ENCODE data around the gene EXOC6B.
"Not testable (repeated sequence)": the region's sequence is repeated elsewhere in the genome, so short reads cannot be mapped to it uniquely, and the experiment has no call there.

The EXOC6B gene

DNA sequence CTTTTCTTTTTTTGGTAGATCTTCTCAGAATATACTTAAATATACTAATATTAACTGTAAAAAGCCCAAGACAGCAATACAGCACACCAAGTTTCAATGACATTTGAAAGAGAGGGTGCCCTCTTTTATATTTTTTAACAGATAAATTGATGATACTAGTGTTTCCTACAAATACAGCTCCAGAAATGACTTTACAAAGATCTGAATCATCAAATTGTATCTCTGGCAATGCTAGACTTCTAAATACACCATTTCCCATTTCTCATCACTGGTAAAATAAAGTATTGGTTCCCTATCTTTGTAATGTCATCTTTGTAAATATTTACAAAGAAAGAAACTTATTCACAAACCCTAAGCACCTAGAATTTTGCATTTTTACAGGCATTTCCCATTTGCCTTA is 281.3 kb downstream of the EXOC6B start:
- DNase-seq (ENCODE audit: low read depth), result no peak

- DNase-seq (ENCODE audit: low read depth), result no peak
Observed at GRCh38 chr2:72543497-72544216, 282.2 kb downstream of the EXOC6B start.

DNA sequence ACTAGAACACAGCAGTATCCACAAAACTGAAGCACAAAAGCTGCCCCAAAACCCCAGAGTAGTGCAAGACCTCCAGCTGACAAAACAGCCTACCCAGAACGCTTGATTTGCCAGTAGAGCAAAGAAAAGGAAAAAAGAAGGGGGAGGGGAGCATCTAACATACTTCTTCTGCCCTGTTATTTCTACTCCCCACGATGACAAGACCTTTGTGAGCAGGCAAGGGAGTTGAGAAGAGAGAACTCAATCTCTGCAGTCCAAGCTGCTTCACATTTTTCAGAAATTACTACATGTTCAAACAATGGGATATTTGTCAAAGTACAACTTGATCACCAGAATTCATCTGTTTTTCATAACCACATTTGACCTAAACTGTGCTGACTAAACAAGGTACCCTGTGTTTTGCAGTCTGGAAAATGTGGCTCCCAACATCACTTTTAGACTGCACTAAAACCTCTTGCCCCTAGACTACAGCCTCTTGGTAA is 286.7 kb downstream of the EXOC6B start:
- DNase-seq (ENCODE audit: low read depth), result no peak

DNA sequence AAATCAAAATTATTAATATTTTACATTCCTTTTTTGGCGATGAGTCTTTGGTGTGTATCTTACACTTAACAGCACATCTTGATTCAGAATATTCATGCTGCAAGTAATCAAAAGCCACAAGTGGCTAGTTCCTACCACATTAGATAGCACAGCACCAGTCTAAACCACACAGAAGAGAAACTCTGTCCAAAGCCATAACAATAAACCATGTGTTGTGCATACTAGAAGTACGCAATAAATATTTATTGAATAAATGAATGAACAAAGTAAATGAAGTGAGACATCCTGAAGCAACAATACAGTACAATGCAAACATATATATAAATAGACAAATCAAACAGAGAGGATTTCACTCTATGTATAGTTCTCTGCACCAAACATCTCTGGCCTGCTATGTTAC is 287.3 kb downstream of the EXOC6B start:
- no peak for DNase-seq (ENCODE audit: low read depth)

DNA sequence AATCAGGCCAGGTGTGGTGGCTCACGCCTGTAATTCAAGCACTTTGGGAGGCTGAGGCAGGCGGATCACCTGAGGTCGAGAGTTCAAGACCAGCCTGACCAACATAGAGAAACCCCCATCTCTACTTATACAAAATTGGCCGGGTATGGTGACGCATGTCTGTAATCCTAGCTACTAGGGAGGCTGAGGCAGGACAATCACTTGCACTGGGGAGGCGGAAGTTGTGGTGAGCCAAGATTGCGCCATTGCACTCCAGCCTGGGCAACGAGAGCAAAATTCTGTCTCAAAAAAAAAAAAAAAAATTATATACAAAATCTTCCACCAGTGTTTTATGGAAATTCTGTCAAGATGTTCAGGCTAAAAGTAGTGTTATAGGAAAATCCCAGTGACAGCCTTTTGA is 290.2 kb downstream of the EXOC6B start:
- not testable (repeated sequence) for DNase-seq (ENCODE audit: low read depth)

DNA sequence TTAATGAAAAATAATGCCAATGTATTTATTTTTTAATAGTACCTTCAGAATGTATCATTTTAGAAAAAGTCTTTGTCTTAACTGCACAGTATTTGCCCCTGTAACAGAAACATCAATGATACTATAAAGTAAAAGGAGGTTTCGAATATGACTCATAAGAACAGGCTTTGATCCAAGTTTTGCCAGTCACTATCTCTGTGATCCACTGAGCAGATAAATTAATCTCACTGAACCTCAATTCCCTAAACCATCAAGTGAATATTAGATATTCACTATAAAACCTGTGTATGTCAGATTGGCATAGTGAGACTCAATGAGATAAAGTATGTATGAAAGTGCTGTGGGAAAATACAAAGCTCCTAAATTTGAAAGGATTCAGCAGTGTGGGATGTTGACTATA is 292.1 kb downstream of the EXOC6B start:
- DNase-seq (ENCODE audit: low read depth), result no peak

DNA sequence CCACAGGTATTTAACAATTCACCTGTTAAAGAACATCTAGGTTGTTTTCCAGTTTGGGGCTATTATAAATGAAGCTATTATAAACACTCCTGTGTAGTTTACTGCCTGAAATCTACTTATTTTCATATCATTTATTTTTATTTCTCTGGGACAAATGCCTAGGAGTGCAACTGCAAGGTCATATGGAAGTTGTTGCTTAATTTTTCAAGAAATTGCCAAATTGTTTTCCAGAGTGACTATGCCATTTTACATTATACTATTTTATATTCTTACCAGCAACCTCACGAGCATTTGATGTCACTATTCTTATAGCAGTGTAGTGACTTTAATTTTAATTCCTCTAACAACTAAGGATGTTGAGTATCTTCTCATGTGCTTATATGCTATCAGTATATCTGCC is 298.4 kb downstream of the EXOC6B start:
- no peak for DNase-seq (ENCODE audit: low read depth)

DNA sequence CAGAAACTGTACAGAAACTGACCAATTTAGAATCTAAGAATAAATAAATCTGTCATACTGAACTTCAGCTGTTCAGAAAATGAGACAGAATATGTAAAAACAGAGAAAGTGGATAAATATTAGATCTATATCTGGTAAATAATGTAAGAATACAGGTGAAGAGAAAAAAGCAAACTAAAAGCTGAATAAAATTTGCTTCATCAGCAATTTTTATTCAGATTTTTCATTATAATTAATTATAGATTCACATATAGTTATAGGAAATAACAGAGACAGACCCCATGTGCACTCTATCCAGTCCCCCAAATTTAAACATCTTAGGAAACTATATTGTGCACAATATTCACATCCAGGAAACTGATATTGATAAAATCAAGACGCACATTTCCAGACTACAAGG is 299.2 kb downstream of the EXOC6B start:
- no peak for DNase-seq (ENCODE audit: low read depth)

- no peak for DNase-seq (ENCODE audit: low read depth)
Observed at GRCh38 chr2:72524071-72524470, 301.8 kb downstream of the EXOC6B start.

- DNase-seq (ENCODE audit: low read depth), result no peak
Observed at GRCh38 chr2:72515696-72516095, 310.1 kb downstream of the EXOC6B start.

DNA sequence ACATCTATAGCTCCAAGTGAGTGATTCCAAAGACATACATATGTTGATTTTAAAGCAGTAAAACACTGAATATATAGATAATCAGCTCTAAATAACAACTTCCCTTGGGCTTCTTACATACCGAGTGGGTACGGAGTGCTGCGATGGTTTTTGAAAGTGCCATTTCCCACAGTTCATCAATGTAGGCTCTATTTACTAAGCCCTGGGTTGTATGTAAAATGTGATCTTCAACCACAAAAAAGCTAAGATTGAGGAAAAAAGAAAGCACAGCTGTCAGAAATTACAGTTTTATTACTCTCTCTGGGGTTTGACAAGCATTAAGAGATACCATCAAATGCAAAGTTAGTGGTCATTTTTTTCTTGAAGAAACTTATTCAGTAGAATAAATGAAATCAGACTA is 312.8 kb downstream of the EXOC6B start:
- DNase-seq (ENCODE audit: low read depth), result no peak

GRCh38 chr2:72512376-72512775 is 313.5 kb downstream of the EXOC6B start:
- no peak for DNase-seq (ENCODE audit: low read depth)

- no peak for DNase-seq (ENCODE audit: low read depth)
Observed at GRCh38 chr2:72511906-72512305, 313.9 kb downstream of the EXOC6B start.

- DNase-seq (ENCODE audit: low read depth), result no peak
Observed at GRCh38 chr2:72497763-72498162, 328.1 kb downstream of the EXOC6B start.

DNA sequence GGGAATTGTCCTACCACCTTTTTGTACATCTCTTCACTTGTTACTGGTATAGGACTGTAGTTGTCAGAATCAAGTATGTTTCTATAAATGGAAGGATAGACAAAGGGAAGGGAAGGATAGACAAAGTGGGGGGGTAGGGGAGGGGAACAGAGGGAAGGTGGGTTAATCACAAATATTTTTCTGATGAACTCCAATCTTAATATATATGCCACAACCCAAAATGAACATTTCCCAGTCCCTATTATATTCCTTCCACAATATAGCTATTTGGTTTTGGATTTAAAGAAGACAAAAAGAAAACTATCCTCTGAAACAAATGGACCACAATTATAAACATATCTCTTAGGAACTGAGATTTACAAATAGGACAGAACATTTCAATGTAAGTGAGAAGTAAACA is 329.4 kb downstream of the EXOC6B start:
- DNase-seq (ENCODE audit: low read depth), result no peak

DNA sequence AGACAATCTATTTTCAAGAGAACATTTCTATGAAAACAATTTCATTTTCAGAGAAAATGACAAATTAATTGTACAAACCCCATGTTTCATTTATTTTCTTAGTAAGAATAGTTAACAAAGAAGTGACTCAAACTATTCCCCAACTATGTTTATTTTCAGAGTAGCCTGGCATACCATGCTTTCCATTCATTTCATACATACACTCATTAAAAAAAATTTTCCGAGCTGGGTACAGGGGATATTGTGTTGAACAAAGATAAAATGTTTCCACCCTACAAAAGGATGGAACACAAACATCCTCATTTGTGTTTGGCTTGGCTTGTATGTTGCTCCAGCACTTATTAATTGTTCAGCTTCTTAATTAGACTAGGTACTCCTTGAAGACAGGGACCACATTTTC is 331.4 kb downstream of the EXOC6B start:
- no peak for DNase-seq (ENCODE audit: low read depth)

DNA sequence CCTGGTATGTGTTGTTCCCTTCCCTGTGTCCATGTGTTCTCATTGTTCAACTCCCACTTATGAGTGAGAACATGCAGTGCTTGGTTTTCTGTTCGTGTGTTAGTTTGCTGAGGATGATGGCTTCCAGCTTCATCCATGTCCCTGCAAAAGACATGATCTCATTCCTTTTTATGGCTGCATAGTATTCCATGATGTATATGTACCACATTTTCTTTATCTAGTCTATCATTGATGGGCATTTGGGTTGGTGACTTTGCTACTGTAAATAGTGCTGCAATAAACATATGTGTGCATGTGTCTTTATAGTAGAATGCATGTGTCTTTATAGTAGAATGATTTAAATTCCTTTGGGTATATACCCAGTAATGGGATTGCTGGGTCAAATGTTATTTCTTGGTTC is 341.2 kb downstream of the EXOC6B start:
- DNase-seq (ENCODE audit: low read depth), result not testable (repeated sequence)

DNA sequence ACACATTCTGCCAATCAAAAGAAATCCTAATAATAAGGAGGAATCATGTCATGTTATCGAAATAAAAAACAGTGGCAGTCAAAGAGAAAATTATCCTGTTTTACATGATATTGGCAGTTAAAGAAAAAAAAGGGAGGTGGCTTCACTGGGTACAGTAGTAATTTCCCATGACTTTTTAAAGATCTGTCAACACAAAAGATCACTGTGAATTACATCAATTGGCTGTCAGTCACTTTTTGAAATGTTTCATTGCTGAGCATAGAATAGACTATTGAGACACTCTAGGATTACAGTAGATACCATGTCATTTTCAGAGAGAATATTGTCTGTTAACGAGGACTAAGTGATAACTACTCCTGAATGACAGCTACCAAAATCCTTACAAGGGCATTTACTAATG is 342.5 kb downstream of the EXOC6B start:
- DNase-seq (ENCODE audit: low read depth), result no peak

DNA sequence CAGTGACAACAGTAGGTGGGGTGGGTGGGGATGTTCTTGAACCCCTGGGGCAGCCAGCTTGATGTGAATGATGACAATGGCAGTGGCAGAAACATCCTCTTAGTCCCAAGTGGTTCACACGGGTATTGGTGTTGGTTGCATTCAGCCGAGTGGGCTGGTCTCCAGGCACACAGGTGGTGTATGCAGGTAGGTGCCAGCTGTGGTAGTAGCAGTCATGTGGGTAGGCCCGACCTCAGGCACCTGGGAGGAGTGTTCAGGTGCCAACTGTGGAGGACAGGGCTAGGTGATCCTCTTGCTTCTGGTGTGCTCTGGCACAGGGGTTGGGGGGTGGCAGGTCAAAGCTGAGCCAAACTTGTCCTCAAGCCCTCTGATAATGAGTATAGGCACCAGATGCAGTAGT is 350.6 kb downstream of the EXOC6B start:
- no peak for DNase-seq (ENCODE audit: low read depth)

DNA sequence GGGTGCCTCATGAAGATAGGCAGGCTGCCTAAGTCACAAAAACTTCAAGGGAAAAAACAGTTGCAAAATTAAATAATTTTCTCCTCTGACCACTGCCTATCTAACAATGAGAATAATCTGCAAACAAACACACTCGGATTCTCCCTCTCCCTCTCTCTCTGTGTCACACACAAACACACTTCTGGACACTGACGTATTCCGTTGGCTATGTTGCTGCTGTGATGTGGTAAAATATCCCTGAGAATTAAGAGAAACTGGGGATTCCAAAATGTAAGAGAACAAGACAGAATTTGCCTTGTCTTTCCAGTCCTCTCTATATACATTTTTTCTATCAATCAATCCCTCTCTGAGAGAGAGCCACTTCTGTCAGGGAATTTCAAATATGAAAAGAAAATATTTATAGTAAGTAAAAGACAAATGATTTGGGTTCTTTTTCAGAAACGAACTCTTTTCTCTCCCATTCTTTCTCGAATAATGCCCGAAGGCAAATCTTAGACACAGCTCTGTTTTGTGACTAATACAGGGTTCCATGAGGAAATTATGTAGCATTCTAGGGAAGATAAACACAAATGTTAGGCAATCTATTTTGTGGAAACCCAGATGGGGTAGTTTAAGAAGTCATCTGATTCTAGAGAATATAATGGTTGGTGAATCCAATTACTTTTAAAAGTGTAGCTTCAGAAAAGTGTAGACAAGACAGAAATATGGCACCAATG is 367.9 kb downstream of the EXOC6B start:
- no peak for DNase-seq (ENCODE audit: low read depth)

DNA sequence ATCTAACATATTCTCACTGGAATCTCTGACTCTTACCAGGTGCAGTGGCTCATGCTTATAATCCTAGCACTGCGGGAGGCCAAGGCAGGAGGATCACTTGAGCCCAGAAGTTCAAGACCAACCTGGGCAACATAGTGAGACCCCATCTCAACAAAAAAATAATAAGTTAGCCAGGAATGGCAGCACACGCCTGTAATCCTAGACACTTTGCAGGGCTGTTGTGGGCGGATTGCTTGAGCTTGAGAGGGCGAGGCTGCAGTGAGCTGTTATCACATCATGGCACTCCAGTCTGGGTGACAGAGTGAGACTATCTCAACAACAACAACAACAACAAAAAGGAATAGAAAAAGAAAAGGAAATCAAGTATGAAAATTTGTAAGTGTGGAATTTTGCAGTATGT is 371.6 kb downstream of the EXOC6B start:
- no peak for DNase-seq (ENCODE audit: low read depth)

DNA sequence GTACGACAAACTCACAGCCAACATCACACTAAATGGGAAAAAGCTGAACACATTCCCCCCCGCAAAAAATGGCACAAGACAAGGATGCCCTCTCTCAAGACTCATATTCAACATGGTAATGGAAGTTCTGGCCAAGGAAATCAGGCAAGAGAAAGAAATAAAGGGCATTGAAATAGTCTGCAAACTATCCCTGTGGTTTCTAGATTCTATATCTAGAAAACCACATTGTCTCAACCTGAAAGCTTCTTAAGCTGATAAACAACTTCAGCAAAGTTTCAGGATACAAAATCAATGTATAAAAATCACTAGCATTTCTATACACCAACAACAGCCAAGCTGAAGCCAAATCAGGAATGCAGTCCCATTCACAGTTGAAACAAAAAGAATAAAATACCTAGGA is 383.6 kb downstream of the EXOC6B start:
- DNase-seq (ENCODE audit: low read depth), result no peak

GRCh38 chr2:72439892-72440291 is 385.9 kb downstream of the EXOC6B start:
- DNase-seq (ENCODE audit: low read depth), result no peak

DNA sequence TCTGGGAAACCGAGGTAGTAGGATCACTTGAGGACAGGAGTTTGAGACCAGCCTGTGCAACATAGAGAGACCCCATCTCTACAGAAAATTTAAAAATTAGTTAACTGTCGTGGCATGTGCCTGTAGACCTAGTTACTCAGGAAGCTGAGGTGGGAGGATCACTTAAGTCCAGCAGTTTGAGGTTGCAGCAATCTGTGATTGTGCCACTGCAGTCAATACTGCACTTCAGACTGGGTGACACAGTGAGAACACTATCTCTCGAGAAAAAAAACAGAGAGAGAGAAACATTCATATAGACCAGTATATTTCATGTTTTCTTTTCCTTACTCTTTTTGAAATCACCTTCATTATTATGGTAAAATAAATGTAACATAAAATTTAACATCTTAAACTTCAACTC is 387.5 kb downstream of the EXOC6B start:
- no peak for DNase-seq (ENCODE audit: low read depth)

All from T-helper 22 cell (primary cell).